ENCODE results near the gene INSIG1.

INSIG1 gene

DNA sequence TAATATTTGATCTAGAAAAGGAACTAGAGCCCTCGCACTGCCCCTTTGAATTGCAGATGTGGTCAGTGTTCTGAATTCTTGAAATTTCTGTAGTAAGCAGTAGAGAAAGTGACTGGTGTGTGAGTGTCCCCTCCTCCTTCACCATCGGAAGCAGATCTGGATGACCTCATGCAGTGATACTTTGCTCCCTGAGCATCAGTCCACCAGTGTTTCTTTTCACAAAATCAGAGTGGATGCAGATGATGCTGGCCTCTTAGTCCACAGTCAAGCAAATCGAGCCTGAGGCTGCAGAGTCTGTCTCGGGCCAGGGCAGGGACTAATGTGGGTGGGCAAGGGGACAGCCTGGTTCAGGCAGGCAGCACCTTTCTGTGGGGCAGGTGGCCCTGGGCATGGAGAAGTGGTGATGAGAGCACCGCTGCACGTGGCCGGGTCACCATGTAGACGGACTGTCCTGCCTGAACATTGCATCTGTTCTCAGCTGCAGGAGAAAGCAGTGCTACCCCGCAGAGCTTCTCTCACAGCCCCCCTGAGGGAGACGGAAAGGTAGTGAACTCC is 5.4 kb downstream of the INSIG1 start:
- no peak for DNase-seq (ENCODE audit: low spot score)

GRCh38 chr7:155303897-155304296 is 6.2 kb downstream of the INSIG1 start:
- DNase-seq (ENCODE audit: low spot score) = no peak

DNA sequence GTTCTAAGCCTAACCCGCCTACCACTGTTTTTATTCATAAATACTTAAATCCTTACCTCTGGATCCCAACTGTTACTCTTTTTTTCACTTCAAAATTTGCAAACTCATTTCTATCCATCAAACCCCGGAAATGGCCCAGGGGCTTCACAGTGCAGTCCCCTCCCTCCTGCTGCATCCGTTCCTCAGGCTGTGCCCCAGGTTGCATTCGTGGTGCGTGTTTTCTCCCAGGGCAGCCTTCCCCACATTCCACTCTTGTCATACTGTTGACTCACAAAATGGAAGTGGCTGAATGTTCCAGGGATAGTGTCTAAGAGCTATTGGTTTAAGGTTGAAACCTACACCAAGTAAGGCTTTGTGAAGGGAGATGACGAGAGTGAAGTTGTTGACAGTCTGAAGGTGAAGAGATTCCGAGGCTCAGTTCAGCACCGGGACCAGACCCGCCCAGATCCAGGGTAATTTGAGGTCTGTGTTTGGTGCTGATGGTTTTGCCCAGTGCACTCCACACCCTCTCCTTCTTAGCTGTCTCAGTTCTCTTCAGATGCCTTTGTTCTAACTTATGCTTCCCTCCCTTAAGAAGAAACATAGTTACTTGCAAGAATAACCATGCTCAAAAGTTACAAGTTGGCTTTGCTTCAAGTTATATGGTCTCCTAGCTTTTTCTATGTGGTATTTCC is 7.7 kb downstream of the INSIG1 start:
- no peak for DNase-seq (ENCODE audit: low spot score)

GRCh38 chr7:155306673-155307470 is 9.2 kb downstream of the INSIG1 start:
- no peak for DNase-seq (ENCODE audit: low spot score)

- no peak for DNase-seq (ENCODE audit: low spot score)
Observed at GRCh38 chr7:155308330-155309020, 10.8 kb downstream of the INSIG1 start.

DNA sequence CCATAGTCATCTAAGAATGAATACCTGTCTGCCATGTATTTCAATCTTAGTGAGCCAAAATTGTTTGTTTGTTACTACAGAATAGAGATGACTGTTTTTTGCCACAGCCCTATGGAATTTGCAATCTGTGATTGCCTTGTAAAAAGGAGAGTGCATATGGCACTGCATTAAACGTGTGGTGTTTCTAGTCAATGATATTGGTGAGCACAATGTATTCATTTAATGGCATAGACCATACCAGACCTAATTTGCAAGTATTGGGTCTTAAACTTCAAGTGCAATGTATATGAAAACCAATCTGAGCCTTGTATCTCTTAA is 11.3 kb downstream of the INSIG1 start:
- DNase-seq (ENCODE audit: low spot score) = no peak

GRCh38 chr7:155310425-155311114 is 12.9 kb downstream of the INSIG1 start:
- DNase-seq (ENCODE audit: low spot score) = no peak

- DNase-seq (ENCODE audit: low spot score) = no peak
Observed at GRCh38 chr7:155311826-155312537, 14.3 kb downstream of the INSIG1 start.

DNA sequence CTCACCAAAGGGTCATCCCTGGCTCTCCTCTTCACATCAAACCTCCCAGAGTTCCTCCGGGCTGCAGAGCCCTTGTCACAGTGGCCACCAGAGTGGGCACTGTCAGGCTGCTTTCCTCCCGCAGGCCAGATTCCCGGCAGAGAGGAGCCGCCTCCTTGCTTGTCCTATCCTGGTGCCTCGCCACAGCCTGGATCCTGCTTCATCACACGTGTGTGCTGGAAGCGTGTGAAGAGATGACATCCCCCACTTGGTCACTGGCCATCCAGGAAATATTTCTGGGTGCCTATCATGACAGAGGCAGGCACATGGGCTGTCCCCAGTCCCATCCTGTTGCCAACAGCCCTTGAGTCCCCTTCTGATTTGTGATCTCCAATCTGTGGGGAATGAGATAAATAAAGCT is 15.0 kb downstream of the INSIG1 start:
- DNase-seq (ENCODE audit: low spot score) = no peak

- DNase-seq (ENCODE audit: low spot score) = no peak
Observed at GRCh38 chr7:155313096-155313495, 15.4 kb downstream of the INSIG1 start.

- no peak for DNase-seq (ENCODE audit: low spot score)
Observed at GRCh38 chr7:155315977-155316376, 18.3 kb downstream of the INSIG1 start.

DNA sequence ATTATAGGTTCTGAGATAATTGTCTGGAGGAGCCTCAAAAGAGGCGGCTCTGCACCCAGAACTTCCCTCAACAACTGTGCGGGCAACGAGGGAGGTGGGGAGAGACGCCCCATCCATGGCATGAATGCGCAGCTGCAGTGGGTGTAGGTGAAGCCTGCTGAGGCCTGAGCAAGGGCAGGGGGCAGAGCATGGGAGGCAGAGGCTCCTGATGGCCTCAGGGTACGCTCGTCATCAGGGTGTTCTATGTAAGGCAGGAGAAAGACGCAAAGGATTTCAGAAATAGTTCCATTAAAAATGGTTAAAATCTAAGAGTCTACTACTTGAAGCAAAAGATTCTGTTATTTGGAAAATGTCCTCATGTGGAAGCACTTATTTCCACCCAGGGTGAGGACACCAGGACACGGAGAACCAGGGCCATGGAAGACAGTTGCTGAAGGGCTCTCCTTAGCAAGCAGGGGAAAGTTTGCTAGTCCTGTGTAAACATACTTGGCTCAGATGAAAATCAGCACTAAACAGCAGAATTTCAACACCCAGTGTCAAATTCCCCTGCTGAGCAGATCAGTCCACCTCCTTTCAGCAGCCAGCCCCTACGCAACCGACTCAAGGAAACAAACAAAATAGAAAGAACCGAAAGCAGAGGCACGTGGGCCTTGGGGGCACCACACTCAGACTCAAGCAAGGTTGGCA is 18.9 kb downstream of the INSIG1 start:
- DNase-seq (ENCODE audit: low spot score) = no peak

DNA sequence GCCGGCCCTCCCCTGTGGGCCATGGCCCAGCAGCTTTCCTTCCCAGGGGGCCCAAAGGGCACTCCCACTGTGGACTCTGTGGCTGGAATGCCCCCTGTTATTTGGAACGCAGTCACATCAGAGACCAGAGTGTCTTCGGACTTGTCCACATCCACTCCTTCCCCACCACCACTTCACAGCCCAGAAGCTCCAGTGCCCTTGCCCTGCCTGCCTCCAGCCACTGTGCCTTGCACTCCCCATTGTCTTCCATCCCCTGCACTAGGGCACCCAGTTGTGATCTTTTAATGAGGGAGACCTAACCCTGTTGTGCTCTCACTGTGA is 19.4 kb downstream of the INSIG1 start:
- no peak for DNase-seq (ENCODE audit: low spot score)

- no peak for DNase-seq (ENCODE audit: low spot score)
Observed at GRCh38 chr7:155318245-155318644, 20.6 kb downstream of the INSIG1 start.

GRCh38 chr7:155322530-155322929 is 24.9 kb downstream of the INSIG1 start:
- no peak for DNase-seq (ENCODE audit: low spot score)

- no peak for DNase-seq (ENCODE audit: low spot score)
Observed at GRCh38 chr7:155323001-155323638, 25.4 kb downstream of the INSIG1 start.

GRCh38 chr7:155324012-155324917 is 26.6 kb downstream of the INSIG1 start:
- no peak for DNase-seq (ENCODE audit: low spot score)

GRCh38 chr7:155324918-155325235 is 27.2 kb downstream of the INSIG1 start:
- no peak for DNase-seq (ENCODE audit: low spot score)

DNA sequence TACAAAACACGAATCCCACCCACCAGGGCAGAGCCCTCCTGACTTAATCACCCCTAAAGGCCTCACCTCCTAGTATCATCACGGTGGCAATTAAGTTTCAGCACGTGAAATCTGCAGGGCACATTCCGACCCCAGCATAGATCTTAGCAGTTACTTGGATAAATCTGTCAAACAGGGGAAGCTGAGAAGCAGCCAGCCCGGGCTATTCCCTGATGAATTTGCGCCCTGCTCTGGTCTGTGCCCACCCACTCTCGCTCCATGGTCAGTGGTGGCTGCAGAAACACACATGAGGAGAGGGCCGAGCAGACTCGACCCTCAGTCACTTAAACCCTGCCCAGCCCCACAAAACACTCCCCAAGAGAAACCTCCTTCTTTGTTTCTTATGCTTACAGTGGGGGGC is 28.7 kb downstream of the INSIG1 start:
- DNase-seq (ENCODE audit: low spot score) = no peak

All from D341Med (cell line).